Effector CD8-positive, alpha-beta T cell (primary cell): ENCODE results near the gene FCHSD2.

Source experiments
- DNase-seq: peaks from one replicate; lab custom pipeline; 2025; lab: John Stamatoyannopoulos, UW

FCHSD2 gene

GRCh38 chr11:73172992-73173656 is 31.0 kb upstream of the FCHSD2 start:
- no peak for DNase-seq

- no peak for DNase-seq
These were observed 29.5 kb upstream of the FCHSD2 start for GRCh38 chr11:73171436-73172161.

GRCh38 chr11:73170140-73170539 is 28.0 kb upstream of the FCHSD2 start:
- DNase-seq: no peak

- no peak for DNase-seq
These were observed 26.9 kb upstream of the FCHSD2 start for GRCh38 chr11:73168925-73169579.

- no peak for DNase-seq
These were observed 25.3 kb upstream of the FCHSD2 start for GRCh38 chr11:73167363-73167954.

GRCh38 chr11:73164803-73165540 is 22.9 kb upstream of the FCHSD2 start:
- no peak for DNase-seq

GRCh38 chr11:73163638-73164174 is 21.6 kb upstream of the FCHSD2 start:
- DNase-seq: no peak

- DNase-seq: no peak
These were observed 20.1 kb upstream of the FCHSD2 start for GRCh38 chr11:73162196-73162740.

GRCh38 chr11:73160005-73160760 is 18.1 kb upstream of the FCHSD2 start:
- no peak for DNase-seq

GRCh38 chr11:73159297-73159696 is 17.2 kb upstream of the FCHSD2 start:
- no peak for DNase-seq

GRCh38 chr11:73158356-73159051 is 16.4 kb upstream of the FCHSD2 start:
- DNase-seq: no peak

- DNase-seq: no peak
These were observed 15.2 kb upstream of the FCHSD2 start for GRCh38 chr11:73157101-73158010.

GRCh38 chr11:73156686-73157085 is 14.6 kb upstream of the FCHSD2 start:
- no peak for DNase-seq

- no peak for DNase-seq
These were observed 14.0 kb upstream of the FCHSD2 start for GRCh38 chr11:73156114-73156513.

GRCh38 chr11:73155102-73155501 is 13.0 kb upstream of the FCHSD2 start:
- DNase-seq: no peak

- no peak for DNase-seq
These were observed 12.1 kb upstream of the FCHSD2 start for GRCh38 chr11:73154178-73154577.

GRCh38 chr11:73152861-73153483 is 10.9 kb upstream of the FCHSD2 start:
- no peak for DNase-seq

- no peak for DNase-seq
These were observed 10.2 kb upstream of the FCHSD2 start for GRCh38 chr11:73152086-73152853.
